Stimulated activated CD8-positive, alpha-beta memory T cell treated with anti-CD3 and anti-CD28 coated beads, Interleukin-4, amount 100 ng/mL, for 1 hour (primary cell): Measurements from ENCODE around the gene PTPRN2.

Experiments used
- DNase-seq, 2 donors: peaks; one replicate each; pipeline ENCODE4 v3.0.0-alpha.2; 2020; ENCODE audit warnings: low read depth in 2 of 2, low spot score in 1 of 2

Gene PTPRN2

GRCh38 chr7:158581440-158582088 is 6.1 kb downstream of the PTPRN2 start:
- no peak for DNase-seq

- DNase-seq: no peak
These were observed 7.7 kb downstream of the PTPRN2 start for GRCh38 chr7:158579662-158580646.

GRCh38 chr7:158576050-158576762 is 11.4 kb downstream of the PTPRN2 start:
- no peak for DNase-seq

DNA sequence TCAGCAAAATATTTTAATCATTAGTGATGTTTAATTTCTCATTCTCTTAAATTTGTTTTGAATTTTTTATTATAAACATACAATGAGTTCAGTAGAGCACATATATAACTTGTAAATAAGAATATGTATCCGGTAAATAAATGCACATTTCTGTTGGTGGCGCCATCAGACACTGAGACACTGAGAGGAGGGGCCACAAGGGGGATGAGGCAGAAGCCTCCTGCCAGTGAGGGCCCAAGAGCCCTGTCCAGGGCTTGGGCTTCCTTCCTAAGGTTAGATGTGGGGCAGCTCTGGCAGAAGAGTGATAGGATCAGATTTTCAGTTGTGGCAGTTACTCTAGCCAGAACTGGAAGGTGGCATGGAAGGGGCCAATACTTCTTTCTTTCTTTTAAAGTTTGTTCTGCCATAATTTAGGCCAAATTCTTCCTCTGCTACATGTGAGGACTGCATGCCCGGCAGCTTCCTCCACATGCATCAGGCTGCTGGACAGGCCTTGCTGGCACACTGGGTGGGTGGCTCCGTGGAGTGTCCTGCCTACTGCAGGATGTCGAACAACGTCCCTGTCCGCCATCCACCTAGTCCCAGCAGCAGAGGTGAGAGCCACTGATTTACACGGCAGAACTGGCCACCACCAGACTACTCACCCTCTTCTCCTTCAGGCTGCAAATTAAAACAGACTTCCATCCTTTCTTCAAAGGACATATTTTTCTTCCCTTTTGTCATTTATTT is 13.2 kb downstream of the PTPRN2 start:
- DNase-seq: no peak

GRCh38 chr7:158573310-158573709 is 14.3 kb downstream of the PTPRN2 start:
- DNase-seq: no peak

- DNase-seq: no peak
These were observed 15.4 kb downstream of the PTPRN2 start for GRCh38 chr7:158572000-158572828.

- no peak for DNase-seq
These were observed 17.0 kb downstream of the PTPRN2 start for GRCh38 chr7:158570449-158571170.

GRCh38 chr7:158569858-158570323 is 17.7 kb downstream of the PTPRN2 start:
- DNase-seq: no peak

GRCh38 chr7:158568974-158569857 is 18.4 kb downstream of the PTPRN2 start:
- no peak for DNase-seq

- no peak for DNase-seq
These were observed 20.4 kb downstream of the PTPRN2 start for GRCh38 chr7:158567153-158567603.

- DNase-seq: no peak
These were observed 23.0 kb downstream of the PTPRN2 start for GRCh38 chr7:158564663-158565035.

GRCh38 chr7:158563911-158564662 is 23.5 kb downstream of the PTPRN2 start:
- no peak for DNase-seq

DNA sequence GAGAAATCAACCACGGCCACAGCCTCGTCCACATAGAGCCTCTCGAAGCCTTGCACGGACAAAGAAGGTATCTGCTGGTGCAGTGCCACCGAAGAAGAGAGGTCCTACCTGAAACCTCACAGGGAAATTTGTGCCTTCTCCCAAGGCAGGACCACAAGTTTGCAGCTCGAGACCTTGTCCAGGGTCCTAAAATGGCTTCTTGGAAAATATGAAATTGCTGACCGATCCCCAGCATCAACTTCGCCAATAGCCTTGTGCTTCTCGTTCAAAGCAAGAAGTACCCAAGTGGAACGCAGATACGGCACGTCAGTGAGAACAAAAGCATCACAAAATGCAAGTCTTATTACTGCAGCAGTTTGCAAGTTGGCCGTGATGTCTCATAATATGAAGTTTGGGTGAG is 24.6 kb downstream of the PTPRN2 start:
- DNase-seq: no peak

DNA sequence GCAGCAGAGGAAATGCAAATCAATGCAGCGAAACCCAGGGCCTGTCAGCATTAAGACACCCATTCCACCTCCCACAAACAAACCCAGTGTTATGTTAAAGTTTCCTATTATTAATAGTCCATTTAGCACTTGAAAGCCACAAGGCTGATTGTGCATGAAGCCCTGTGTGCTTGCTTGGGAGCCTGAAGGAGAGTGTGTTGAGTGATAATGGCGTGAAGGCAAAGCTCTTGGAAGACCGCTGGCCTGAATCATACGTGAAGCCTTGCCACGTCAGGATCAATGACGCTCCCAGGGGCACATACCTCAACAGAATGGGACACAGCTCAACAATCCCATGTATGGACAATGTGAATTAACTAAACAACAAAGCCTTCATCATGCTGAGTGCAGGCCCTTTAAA is 25.1 kb downstream of the PTPRN2 start:
- DNase-seq: no peak

DNA sequence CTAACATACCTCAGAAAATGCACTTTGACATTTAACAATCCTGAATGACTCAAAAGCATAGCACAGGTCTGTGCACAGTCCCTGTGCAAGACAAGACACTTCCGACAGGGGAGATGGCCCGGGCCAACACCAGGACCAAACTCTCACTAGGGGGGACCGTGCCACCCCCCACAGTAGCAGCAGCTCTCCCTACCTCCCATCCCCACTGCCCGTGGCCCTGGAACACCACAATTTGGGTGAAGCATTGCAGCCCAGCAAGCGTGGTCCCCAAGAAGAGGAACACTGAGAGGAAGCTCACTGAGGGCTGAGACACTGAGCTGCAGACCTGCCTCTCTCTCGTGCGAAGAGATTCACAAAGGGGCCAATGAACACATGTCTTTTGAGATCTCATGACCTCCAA is 26.0 kb downstream of the PTPRN2 start:
- no peak for DNase-seq

DNA sequence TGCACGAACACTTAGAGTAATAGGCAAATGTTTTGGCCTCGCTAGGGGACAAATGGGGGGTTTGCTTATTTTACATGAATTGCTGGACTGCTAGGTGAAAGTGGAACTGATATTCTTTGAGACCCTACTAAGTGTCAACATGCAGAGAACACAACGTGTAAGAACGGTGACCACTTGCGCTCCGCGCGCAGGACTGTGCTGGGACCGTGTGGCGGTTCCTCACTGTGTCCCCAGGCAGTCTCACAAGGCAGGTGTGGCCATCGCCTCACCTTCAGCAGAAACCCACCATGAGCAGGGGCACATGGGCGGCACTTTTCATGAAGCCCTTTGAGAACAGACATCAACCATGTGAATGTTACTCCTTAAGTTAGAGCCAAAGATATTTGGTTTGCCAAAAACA is 27.2 kb downstream of the PTPRN2 start:
- DNase-seq: no peak

- DNase-seq: no peak
These were observed 28.3 kb downstream of the PTPRN2 start for GRCh38 chr7:158559356-158559755.

DNA sequence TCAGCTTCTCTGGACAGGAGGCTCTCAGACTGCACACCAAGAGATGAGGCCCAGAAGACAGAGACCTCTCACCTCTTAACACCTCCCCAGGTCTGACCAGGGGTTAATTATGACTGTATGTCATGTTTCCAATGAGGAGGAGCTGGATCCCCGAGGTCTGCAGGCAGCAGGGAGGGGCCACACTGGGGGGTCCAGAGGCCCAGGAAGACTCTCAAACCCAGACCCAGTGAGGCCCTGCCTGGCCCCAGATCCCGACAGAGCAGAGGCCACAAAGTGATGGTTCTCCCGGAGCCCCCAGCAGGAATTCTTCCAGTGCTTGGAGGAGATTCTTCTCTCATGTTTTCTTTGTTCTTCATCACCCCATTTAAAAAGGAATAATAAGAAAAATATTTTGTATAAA is 28.8 kb downstream of the PTPRN2 start:
- DNase-seq: no peak
